D721Med (cell line): Measurements from ENCODE around the gene TNFRSF1B.

Experiments
- DNase-seq: peaks from one replicate; pipeline ENCODE4 v3.0.0; 2011; ENCODE audit warnings: low spot score; ENCODE audit not compliant: insufficient read length
- FAIRE-seq: peaks from 2 replicates; lab custom pipeline; 2011; peaks lifted over from hg19 to GRCh38; lab: Jason Lieb, UNC
- TF ChIP-seq, protein P1 (sequence below): IDR thresholded peaks from 2 replicates; pipeline ENCODE4 v1.5.1; 2012; ENCODE audit warnings: mild to moderate bottlenecking, control low read depth; ENCODE audit not compliant: insufficient read depth; ENCODE audit errors: missing control alignments

TNFRSF1B gene

DNA sequence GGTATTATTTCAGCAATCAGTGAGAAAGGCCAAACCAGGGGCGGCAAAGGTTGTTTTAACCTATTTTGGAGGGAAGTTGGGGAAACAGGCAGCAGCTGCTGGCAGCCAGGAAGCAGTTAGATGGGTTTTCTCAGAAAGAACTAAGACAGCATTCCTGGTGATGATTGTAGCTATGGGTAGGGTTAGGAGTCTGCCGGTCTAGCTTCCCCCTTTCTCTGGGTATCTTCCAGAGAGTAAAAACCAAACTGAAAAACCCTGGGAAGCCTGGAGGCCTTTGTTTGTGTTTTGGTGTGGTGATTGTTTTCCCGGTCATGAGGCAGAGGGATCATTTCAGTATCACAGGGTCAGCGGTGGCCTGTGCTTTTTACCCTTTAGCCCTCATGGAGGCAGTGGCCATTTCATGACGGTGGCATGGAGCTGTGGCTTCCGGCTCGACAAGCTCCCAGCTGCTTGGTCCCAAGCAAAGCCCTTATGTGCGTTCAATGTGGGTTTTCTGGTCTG is 19.5 kb upstream of the TNFRSF1B start:
- DNase-seq (no peak), FAIRE-seq (no peak)
- TF ChIP-seq, protein P1, sequence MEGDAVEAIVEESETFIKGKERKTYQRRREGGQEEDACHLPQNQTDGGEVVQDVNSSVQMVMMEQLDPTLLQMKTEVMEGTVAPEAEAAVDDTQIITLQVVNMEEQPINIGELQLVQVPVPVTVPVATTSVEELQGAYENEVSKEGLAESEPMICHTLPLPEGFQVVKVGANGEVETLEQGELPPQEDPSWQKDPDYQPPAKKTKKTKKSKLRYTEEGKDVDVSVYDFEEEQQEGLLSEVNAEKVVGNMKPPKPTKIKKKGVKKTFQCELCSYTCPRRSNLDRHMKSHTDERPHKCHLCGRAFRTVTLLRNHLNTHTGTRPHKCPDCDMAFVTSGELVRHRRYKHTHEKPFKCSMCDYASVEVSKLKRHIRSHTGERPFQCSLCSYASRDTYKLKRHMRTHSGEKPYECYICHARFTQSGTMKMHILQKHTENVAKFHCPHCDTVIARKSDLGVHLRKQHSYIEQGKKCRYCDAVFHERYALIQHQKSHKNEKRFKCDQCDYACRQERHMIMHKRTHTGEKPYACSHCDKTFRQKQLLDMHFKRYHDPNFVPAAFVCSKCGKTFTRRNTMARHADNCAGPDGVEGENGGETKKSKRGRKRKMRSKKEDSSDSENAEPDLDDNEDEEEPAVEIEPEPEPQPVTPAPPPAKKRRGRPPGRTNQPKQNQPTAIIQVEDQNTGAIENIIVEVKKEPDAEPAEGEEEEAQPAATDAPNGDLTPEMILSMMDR: no peak

DNA sequence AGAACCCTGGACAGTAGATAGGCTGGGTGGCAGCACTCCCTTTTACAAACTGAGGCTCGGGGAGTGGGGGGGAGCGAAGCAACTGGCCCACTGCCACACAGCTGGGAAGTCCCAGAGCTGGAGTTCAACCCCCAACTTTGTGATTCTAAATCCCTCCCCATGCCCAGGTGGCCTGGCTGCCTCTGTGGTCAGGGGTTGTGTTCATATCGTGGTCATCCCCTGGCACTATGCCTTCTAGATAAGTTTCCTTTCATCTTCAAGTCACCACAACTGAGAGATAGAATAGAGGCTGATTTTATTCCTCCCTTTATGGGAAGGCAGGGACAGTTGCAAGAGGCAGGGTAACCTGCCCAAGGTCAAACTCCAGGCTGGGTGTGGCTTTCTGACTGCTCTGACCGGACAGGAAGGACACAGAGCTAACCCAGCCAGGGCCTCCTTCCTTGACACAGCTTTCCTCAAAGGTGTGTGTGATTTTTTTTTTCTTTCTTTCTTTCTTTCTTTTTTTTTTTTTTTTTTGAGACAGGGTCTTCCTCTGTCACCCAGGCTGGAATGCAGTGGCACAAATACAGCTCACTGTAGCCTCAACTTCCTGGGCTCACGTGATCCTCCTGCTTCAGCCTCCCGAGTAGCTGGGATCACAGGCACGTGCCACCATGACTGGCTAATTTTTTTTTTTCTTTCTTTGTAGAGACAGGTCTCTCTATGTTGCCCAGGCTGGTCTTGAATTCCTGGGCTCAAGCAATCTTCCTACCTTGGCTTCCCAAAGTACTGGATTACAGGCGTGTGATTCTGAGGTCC is 18.4 kb upstream of the TNFRSF1B start:
- TF ChIP-seq, protein P1: no peak
- DNase-seq (no peak), FAIRE-seq (no peak)

DNA sequence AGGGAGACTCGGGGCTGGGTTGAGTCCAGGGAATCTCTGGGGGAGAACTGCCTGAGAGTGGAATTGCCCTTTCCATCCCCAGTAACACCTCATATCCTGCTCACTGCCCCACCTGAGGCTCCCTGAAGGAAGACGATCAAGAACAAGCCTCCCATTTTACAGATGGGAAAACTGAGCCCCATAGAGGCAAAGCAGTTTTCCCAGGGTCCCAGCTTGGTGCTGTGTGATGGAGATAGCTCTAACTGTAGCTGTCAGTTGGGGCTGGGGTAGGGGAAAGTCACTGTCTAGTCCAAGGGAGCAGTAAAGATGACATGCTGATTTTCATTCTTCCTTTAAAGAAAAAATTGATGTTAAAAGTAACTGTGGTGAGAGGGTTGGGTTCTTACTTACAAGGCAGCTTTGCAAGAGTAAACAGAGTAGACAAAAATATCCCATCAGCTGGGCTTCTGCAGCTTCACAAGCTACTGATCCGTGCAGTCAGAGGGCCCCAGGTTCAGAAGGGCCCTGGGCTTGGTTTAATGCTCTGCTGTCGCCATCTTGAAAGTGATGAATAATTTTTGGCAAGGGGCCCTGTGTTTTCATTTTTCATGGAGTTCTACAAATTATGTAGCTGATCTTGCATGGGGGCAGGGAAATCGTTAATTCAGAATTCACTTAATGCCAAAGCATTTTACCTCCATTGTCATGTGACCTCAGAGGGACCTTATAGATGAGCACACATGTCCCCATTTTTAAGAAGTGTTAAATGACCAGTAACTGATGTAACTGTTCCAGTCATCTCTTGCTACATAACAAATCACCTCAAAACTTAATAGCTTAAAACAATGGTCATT is 17.6 kb upstream of the TNFRSF1B start:
- FAIRE-seq (no peak), DNase-seq (no peak)
- TF ChIP-seq, protein P1: no peak

DNA sequence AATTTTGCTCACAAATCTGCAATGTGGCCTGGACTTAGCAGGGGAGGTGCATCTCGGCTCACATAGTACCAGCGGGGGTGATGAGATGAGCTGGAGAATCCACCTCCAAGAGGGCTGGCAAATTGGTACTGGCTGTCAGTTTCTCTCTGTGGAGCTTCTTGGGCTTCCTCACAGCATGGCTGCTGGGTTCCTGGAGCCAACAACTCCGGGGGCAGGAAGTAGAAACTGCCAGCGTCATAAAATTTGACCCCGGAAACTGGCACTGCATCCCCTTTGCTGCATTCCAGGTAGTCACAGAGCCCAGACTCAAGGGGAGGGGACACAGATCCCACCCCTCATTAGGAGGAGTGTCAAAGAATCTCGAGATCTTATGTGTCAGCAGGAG is 17.0 kb upstream of the TNFRSF1B start:
- no peak for FAIRE-seq
- no peak for DNase-seq
- TF ChIP-seq, protein P1: no peak

DNA sequence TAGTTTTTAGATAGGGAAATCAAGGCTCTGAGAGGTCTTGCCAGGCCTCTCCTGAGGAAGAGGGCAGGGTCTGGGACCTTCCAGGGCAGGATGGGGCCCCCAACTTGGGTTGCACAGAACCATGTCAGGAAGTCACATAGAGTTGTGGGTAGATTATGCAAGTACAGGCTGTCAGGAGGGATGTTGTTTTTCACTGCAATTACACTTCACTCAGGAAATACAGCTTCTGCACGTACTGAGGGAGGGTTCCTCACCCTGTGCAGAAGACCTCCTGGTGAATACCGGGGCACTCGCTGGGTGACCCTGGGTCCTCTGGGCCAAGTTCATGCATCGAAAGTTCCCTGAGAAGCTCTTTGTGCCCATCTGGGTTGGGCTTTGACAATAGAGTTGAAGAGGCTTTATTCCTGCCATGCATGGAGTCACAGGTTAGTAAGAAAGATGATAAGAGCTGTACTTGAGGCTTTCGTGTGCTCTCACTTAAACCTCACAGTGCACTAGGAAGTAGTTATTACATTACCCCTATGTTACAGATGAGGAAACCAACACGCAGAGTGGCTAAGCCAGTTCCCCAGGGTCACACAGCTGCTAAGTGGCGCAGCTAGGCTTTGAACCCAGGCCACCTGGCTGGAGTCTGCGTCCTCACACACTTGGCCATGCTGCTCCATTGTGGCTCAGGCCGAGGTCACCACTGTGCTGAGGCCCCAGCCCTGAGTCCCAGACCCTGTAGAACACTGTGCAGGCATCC is 16.2 kb upstream of the TNFRSF1B start:
- FAIRE-seq (no peak), DNase-seq (no peak)
- TF ChIP-seq, protein P1: no peak

DNA sequence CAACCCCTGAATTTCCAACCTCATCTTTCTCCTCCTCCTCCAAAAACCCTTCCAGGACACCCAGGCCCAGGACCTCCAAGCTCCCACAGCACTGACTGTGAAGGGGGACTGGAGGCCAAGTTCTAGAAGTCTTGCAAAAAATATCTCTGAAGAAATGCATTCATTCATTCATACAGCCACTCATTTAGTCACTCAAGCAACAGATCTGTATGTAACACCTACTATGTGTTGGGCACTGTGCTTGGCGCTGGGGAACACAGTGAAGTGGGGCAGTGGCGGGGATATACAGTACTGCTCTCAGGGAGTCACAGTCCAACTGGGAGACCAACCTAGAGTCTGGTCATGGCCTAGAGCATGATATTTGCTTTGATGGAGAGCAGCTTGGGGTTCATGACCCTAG is 15.3 kb upstream of the TNFRSF1B start:
- TF ChIP-seq, protein P1: no peak
- no peak for DNase-seq
- FAIRE-seq: no peak
